Measurements from ENCODE around the gene RPL26. TPM values are rescaled to one million over a fixed set of nuclear protein-coding genes. Genes with fewer than 3 reads are reported as not detected.
A peak's percentile ranks its signal among the peaks of the same experiment; 100 is the strongest.

Gene RPL26
- total and polyA plus RNA-seq, 2 donors (not counting 3 experiments of a cell fraction or from before 2014, with no cell fraction given) = 1,805 to 2,229 TPM

DNA sequence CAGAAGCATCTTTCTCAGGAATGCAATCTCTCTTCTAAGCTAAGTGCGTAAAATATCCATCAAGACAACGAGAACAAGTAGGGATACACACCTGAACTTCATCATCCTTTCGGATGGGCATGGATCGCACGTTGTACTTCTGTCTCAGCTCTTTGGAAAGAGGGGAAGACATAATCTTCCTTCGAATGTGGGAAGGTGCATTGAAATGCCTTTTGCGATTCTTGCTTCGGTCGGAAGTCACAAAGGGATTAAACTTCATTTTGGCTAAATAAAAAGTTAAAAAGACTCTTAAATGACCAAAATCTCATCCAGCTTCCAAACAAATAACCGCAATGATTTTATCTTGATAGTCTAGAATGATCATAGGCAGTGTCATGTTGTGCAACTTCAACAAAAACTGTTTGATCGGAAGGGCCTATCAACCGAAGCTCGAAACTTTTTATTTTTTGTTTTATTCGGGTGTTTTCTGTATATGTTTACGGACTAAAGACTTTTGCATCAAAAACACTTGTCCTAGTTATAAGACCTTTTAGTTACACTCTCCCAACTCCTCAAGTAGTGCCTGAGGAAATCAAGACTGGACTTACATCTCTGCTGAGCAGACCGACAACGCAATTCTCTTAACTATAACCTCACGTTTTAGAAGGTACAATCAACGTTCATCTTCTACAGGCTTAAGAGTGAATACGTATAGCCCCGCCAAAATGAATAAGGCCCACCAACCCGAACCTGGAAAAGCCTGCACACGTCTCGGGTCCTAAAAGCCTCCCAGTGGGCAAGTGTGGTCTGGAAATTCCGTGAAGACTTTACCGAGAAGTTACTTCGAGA, 727 bp downstream of the RPL26 start:
- ChIA-PET CTCF (interaction anchor here (1.6 kb wide), 2 partner anchors 22 to 81 kb away, joined by 4 to 5 read pairs; no protein-coding TSS in a partner anchor), POLR2A (interaction anchor here (1.7 kb wide), 1 partner anchor 56 kb away, joined by 17 read pairs; no protein-coding TSS in a partner anchor)
- Histone ChIP-seq H3K4me2 (ENCODE audit: insufficient read depth, low read length) (peak overlapping the region; percentile 98), H4K20me1 (replicated peaks; ENCODE audit: control insufficient read depth, extremely low read depth, insufficient read depth, low read length) (no peaks in the 10 kb centered on the region), H3K27ac (ENCODE audit: insufficient read depth, low read depth, low read length) (peak overlapping the region; percentile 78), H3K4me3 (replicated peaks in 1 of 3; ENCODE audit: insufficient read depth in 1 of 3, low read depth in 1 of 3, low read length in 3 of 3) (peak overlapping the region; percentile 76 to 100 (median 99)), H3K9me1 (replicated peaks; ENCODE audit: control insufficient read depth, extremely low read depth, insufficient read depth, low read length) (no peaks in the 10 kb centered on the region), H3K9ac (replicated peaks; ENCODE audit: extremely low read depth, insufficient read depth, low read length) (peak overlapping the region; percentile 98), H2AFZ (ENCODE audit: low read depth, low read length) (no peak overlapping the region), H3K9me3 (replicated peaks; ENCODE audit: control insufficient read depth, insufficient read depth, low read length) (no peaks in the 10 kb centered on the region), H3K27me3 (ENCODE audit: control insufficient read depth in 2 of 2, insufficient read depth in 2 of 2, low read length in 2 of 2) (no peaks in the 10 kb centered on the region), H3K4me1 (ENCODE audit: control insufficient read depth, extremely low read depth, insufficient read depth, low read length) (peaks cover 39% of the 10 kb centered on the region), H3K79me2 (ENCODE audit: control insufficient read depth, insufficient read depth, low read length) (peaks cover 46% of the 10 kb centered on the region), H3K36me3 (ENCODE audit: control insufficient read depth in 2 of 2, extremely low read depth in 1 of 2, insufficient read depth in 2 of 2, low read length in 2 of 2) (peaks cover 20 to 27% of the 10 kb centered on the region in 2 experiments)
- TSS peak; percentile 66 for BruUV-seq (replicated peaks)
- intact Hi-C loops (cut with micrococcal nuclease) = loop anchor here (2.0 kb wide), 2 partner anchors 29 to 53 kb away; partner anchors contain the start of gene NDEL1
- DNase-seq (ENCODE audit: low read depth, low spot score) (peak; percentile 51), FAIRE-seq (peak; percentile 56)
- dilution Hi-C loops (cut with MboI; ENCODE audit: extremely low pct_ligation_motif_present, low sequenced_read_pairs) = no loop called here
- TF ChIP-seq MYC (IDR thresholded peaks at IDR 0.05; ENCODE audit: low read depth, low read length) (no peak), EZH2 (IDR thresholded peaks at IDR 0.05; ENCODE audit: borderline replicate concordance, low read depth, low read length, severe bottlenecking) (no peak), POLR2A (IDR thresholded peaks at IDR 0.05; ENCODE audit: low read depth, low read length) (peak; percentile 13)
- TF ChIP-seq, protein P1, sequence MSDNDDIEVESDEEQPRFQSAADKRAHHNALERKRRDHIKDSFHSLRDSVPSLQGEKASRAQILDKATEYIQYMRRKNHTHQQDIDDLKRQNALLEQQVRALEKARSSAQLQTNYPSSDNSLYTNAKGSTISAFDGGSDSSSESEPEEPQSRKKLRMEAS (IDR thresholded peaks at IDR 0.05; ENCODE audit: insufficient read depth, insufficient read length) = no peak

DNA sequence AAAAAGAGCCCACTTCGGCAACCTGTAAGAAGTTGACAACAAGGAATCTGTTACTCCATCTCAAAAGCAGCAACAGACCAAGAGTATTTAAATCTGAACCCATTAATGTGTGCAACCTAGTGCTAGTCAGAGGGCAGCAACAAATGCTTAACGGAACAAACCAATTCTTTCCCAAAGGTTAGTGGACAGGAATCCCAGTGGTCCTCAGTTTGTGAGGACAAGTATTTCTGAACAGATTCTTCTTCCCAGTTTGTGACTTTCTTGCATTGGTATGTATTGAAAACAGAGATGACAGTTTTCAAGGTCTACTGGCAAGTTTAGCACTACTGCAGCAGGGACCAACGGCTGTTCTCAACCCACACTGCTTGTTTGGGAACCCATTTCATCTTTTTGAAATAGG, 2.9 kb downstream of the RPL26 start:
- Histone ChIP-seq H3K4me1 (ENCODE audit: control insufficient read depth, extremely low read depth, insufficient read depth, low read length) (peaks cover 42% of the 10 kb centered on the region), H3K9me1 (replicated peaks; ENCODE audit: control insufficient read depth, extremely low read depth, insufficient read depth, low read length) (no peaks in the 10 kb centered on the region), H3K79me2 (ENCODE audit: control insufficient read depth, insufficient read depth, low read length) (peaks cover 46% of the 10 kb centered on the region), H3K4me2 (ENCODE audit: insufficient read depth, low read length) (peak overlapping the region; percentile 98), H4K20me1 (replicated peaks; ENCODE audit: control insufficient read depth, extremely low read depth, insufficient read depth, low read length) (no peaks in the 10 kb centered on the region), H3K9ac (replicated peaks; ENCODE audit: extremely low read depth, insufficient read depth, low read length) (no peak overlapping the region), H3K36me3 (ENCODE audit: control insufficient read depth in 2 of 2, extremely low read depth in 1 of 2, insufficient read depth in 2 of 2, low read length in 2 of 2) (peaks cover 23 to 30% of the 10 kb centered on the region in 2 experiments), H2AFZ (ENCODE audit: low read depth, low read length) (no peak overlapping the region), H3K4me3 (replicated peaks in 1 of 3; ENCODE audit: insufficient read depth in 1 of 3, low read depth in 1 of 3, low read length in 3 of 3) (peak overlapping the region in 1 of 3 experiments; percentile 40), H3K27ac (ENCODE audit: insufficient read depth, low read depth, low read length) (no peak overlapping the region), H3K9me3 (replicated peaks; ENCODE audit: control insufficient read depth, insufficient read depth, low read length) (no peaks in the 10 kb centered on the region), H3K27me3 (ENCODE audit: control insufficient read depth in 2 of 2, insufficient read depth in 2 of 2, low read length in 2 of 2) (no peaks in the 10 kb centered on the region)
- intact Hi-C loops (cut with micrococcal nuclease) = no loop called here
- no peak for DNase-seq (ENCODE audit: low read depth, low spot score)
- FAIRE-seq = no peak
- CTCF ChIA-PET = no interaction called here
- no TSS peak for BruUV-seq (replicated peaks)
- dilution Hi-C loops (cut with MboI; ENCODE audit: extremely low pct_ligation_motif_present, low sequenced_read_pairs) = no loop called here
- POLR2A ChIA-PET = no interaction called here
- TF ChIP-seq, protein P2, sequence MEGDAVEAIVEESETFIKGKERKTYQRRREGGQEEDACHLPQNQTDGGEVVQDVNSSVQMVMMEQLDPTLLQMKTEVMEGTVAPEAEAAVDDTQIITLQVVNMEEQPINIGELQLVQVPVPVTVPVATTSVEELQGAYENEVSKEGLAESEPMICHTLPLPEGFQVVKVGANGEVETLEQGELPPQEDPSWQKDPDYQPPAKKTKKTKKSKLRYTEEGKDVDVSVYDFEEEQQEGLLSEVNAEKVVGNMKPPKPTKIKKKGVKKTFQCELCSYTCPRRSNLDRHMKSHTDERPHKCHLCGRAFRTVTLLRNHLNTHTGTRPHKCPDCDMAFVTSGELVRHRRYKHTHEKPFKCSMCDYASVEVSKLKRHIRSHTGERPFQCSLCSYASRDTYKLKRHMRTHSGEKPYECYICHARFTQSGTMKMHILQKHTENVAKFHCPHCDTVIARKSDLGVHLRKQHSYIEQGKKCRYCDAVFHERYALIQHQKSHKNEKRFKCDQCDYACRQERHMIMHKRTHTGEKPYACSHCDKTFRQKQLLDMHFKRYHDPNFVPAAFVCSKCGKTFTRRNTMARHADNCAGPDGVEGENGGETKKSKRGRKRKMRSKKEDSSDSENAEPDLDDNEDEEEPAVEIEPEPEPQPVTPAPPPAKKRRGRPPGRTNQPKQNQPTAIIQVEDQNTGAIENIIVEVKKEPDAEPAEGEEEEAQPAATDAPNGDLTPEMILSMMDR (IDR thresholded peaks at IDR 0.05; ENCODE audit: extremely low read depth in 1 of 2, insufficient read depth in 1 of 2, low read depth in 1 of 2, low read length in 2 of 2) = no peak
- no peak for TF ChIP-seq FOS (IDR thresholded peaks at IDR 0.05; ENCODE audit: borderline replicate concordance, insufficient read depth, low read length)
- no peak for TF ChIP-seq JUN (IDR thresholded peaks at IDR 0.05; ENCODE audit: borderline replicate concordance, insufficient read depth, insufficient read length, low read depth)
- TF ChIP-seq POLR2AphosphoS5 (IDR thresholded peaks at IDR 0.05; ENCODE audit: insufficient read depth, low read depth, low read length) = no peak
- TF ChIP-seq, protein P1 (IDR thresholded peaks at IDR 0.05; ENCODE audit: insufficient read depth, insufficient read length) = no peak
- no peak for TF ChIP-seq GATA2 (IDR thresholded peaks at IDR 0.05; ENCODE audit: insufficient read depth, insufficient read length, low read depth, low read length)
- TF ChIP-seq POLR2A (IDR thresholded peaks at IDR 0.05; ENCODE audit: low read depth, low read length) = no peak
- TF ChIP-seq MYC (IDR thresholded peaks at IDR 0.05; ENCODE audit: low read depth, low read length) = no peak
- TF ChIP-seq EZH2 (IDR thresholded peaks at IDR 0.05; ENCODE audit: borderline replicate concordance, low read depth, low read length, severe bottlenecking) = no peak

All from endothelial cell of umbilical vein (primary cell).